Erythroblast (primary cell): ENCODE data around the gene IQCH.

Experiments
- DNase-seq, 2 experiments: peaks; one replicate each; lab custom pipeline; 2025; lab: John Stamatoyannopoulos, UW
- GATA1 ChIP-seq: IDR thresholded peaks from 2 replicates; pipeline ENCODE4 v1.6.1; 2011; ENCODE audit warnings: low read depth, mild to moderate bottlenecking, control low read depth, low read length, moderate library complexity
- POLR2A ChIP-seq: IDR thresholded peaks from 2 replicates; pipeline ENCODE4 v1.6.1; 2011; ENCODE audit warnings: mild to moderate bottlenecking, low read length

Gene IQCH

GRCh38 chr15:67460521-67460920, 205.9 kb downstream of the IQCH start:
- TF ChIP-seq GATA1 (no peak), POLR2A (no peak)

GRCh38 chr15:67461735-67462134, 207.1 kb downstream of the IQCH start:
- TF ChIP-seq GATA1, result no peak
- TF ChIP-seq POLR2A, result no peak
- no peak for DNase-seq

More at GRCh38 chr15:67460521-67460920, 205.9 kb downstream of the IQCH start:
- DNase-seq, result no peak

- TF ChIP-seq GATA1, result no peak
- TF ChIP-seq POLR2A, result no peak
- no peak for DNase-seq
Observed at GRCh38 chr15:67462875-67463274, 208.3 kb downstream of the IQCH start.

- DNase-seq, result no peak
- TF ChIP-seq GATA1 (no peak), POLR2A (no peak)
Observed at GRCh38 chr15:67463488-67463887, 208.9 kb downstream of the IQCH start.

DNA sequence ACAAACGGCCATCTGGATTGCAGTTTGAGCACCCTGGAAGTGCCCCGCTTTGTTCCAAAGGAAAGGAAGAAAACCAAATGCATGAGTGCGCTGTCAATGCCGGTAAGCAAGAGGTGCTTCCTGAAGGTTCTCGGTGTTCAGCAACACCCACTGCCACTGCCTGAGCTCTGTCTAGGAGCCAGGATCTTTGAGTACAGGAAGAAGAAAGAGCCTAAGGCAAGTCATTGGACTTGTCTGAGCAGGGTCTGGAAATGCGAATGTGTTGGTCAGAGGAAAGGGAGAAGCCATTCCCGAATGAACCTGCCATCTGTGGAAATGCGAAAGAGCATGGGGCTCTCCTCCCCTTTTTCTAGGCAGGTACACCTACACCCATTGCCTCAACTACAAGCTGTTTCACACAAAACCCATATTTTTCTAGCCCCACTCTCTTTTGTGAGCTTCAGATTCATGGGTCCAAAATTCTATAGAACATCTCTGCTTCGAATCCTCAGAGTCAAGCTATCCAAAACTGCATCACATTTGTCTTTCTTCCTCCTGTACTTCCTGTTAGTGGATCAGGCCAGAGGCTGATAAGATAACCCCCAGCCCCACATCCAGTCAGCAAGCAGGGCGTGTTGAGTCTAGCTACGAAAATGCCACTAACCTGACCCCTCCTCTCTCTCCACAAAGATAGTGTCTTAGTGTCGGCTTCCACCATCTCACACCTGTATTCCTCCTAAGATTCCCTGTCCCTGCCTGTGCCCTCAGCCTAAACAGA, 210.8 kb downstream of the IQCH start:
- DNase-seq, result no peak
- no peak for TF ChIP-seq GATA1
- no peak for TF ChIP-seq POLR2A

DNA sequence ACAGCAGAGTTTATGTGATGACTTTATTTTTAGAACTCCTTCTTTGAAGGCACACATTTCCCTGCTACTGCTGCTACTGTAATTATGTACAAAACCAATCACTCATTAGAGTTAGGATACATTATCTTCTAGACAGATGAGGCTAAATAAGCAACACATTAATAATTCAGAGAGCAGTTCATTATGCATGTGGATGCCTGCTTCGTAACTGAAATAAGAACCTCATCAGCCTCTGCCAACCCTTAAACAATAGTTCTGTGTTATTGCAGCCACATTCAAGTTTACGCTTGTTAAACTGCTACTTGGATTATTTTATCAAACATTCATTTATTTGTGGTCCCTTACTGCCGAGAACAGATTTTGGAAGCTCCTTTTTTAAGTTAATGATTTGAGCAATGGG, 213.8 kb downstream of the IQCH start:
- TF ChIP-seq POLR2A, result no peak
- TF ChIP-seq GATA1, result no peak
- DNase-seq, result no peak

DNA sequence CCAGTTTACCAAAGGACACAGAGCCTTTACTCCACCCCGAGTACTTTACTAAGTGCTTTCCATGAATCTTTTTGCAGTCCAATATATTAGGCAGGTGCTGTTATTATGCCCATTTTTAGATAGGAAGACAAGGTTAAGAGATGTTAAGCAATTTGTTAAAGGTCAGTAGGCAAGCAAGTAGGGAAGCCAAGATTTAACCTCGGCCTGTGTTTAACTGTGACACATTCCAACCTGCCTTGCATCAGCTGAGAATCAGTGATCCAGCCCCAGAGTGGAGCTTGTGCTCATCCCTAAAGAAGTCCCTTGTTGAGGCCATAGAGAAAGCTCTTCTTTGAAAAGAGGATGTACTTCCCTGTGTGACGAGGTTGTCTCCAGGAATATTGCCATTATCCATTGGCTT, 215.1 kb downstream of the IQCH start:
- no peak for DNase-seq
- no peak for TF ChIP-seq GATA1
- no peak for TF ChIP-seq POLR2A

- no peak for TF ChIP-seq GATA1
- no peak for TF ChIP-seq POLR2A
- no peak for DNase-seq
Observed at GRCh38 chr15:67472957-67473356, 218.4 kb downstream of the IQCH start.

DNA sequence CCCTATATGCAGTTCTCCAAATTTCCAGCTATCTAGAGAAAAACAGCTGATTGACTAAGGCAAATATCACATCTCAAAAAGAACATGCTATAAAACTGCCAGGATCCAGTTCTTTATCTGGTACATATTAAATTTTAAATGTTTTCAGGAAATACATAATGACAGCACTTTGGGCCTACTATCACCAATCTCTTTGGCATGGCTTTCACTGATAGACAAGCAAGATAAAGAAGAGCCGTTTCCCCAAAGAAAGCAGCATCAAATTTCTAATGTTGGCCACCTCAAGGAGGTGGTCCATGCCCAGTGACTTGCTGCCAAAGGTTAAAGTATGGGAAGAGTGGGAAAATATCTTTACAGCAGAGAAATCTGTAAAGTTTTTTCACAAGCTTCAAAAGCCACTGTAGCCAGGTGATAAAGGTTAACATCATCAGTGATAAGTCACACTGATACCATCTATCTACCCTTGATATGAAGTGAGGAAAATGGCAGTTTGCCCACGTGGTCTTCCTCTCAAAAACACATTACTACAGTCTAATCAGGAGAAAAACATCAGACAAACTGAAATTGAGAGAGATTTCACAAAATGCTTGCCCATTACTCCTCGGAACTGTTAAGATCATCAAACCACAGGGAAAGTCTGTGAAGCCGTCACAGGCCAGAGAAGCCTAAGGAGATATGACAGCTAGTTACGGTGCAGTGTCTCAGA, 220.0 kb downstream of the IQCH start:
- TF ChIP-seq GATA1 (no peak), POLR2A (no peak)
- DNase-seq, result no peak

- TF ChIP-seq GATA1 (no peak), POLR2A (no peak)
Observed at GRCh38 chr15:67479781-67480505, 225.4 kb downstream of the IQCH start.

GRCh38 chr15:67480741-67481140, 226.2 kb downstream of the IQCH start:
- TF ChIP-seq POLR2A (no peak), GATA1 (no peak)
- no peak for DNase-seq

More at GRCh38 chr15:67479781-67480505, 225.4 kb downstream of the IQCH start:
- no peak for DNase-seq

- no peak for DNase-seq
- no peak for TF ChIP-seq POLR2A
- TF ChIP-seq GATA1, result no peak
Observed at GRCh38 chr15:67481680-67482079, 227.1 kb downstream of the IQCH start.

DNA sequence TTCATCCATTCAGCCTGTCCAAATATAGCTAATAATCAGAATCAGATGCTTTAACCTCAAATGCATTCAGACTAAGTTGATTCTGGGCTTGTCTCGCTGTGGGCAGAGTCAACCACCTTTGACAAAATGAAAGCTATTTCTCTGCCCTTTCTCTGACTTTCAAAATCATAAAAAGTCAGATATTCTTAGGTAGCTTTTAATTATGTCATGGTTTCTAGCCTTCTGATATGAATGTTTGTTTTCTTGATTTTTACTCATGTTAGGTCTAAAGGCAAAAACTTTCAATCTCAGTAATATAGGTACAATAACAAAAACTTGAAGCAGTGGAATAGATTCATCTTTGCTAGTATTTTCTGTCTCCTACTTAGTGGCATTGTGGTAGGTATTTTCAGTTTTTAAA, 241.0 kb downstream of the IQCH start:
- no peak for TF ChIP-seq POLR2A
- no peak for TF ChIP-seq GATA1
- DNase-seq, result no peak
